HEK293 (cell line): ENCODE data around the gene HOXC11.
A peak's percentile ranks its signal among the peaks of the same experiment; 100 is the strongest.

Experiments used
- EGR2 ChIP-seq: fragments of 450-650 bp; formaldehyde crosslinking; IDR thresholded peaks from 2 replicates; pipeline ENCODE4 v1.5.1; 2016; ENCODE audit warnings: low read depth, missing biosample characterization, missing genetic modification characterization
- SCRT2 ChIP-seq: fragments of 450-650 bp; formaldehyde crosslinking; IDR thresholded peaks from 2 replicates; pipeline ENCODE4 v1.5.1; 2016; ENCODE audit warnings: missing biosample characterization, missing genetic modification characterization
- ZBTB48 ChIP-seq: fragments of 450-650 bp; formaldehyde crosslinking; IDR thresholded peaks from 2 replicates; pipeline ENCODE4 v1.5.1; 2016; ENCODE audit warnings: missing biosample characterization, missing genetic modification characterization
- ZBTB8A ChIP-seq: fragments of 450-650 bp; formaldehyde crosslinking; IDR thresholded peaks from 2 replicates; pipeline ENCODE4 v1.5.1; 2016; ENCODE audit warnings: missing biosample characterization, missing genetic modification characterization
- ZNF19 ChIP-seq: fragments of 450-650 bp; formaldehyde crosslinking; IDR thresholded peaks from 2 replicates; pipeline ENCODE4; 2016; ENCODE audit warnings: missing biosample characterization, missing genetic modification characterization, low read depth
- ZNF324 ChIP-seq: fragments of 450-650 bp; formaldehyde crosslinking; IDR thresholded peaks from 2 replicates; pipeline ENCODE4 v1.5.1; 2016; ENCODE audit warnings: missing biosample characterization, missing genetic modification characterization
- ZNF341 ChIP-seq: fragments of 450-650 bp; formaldehyde crosslinking; IDR thresholded peaks from 2 replicates; pipeline ENCODE4; 2016; ENCODE audit warnings: low read depth, missing biosample characterization, missing genetic modification characterization
- ZNF350 ChIP-seq: fragments of 450-650 bp; formaldehyde crosslinking; IDR thresholded peaks from 2 replicates; pipeline ENCODE4 v1.5.0; 2017; ENCODE audit warnings: missing biosample characterization, mild to moderate bottlenecking, missing genetic modification characterization
- ZNF391 ChIP-seq: fragments of 450-650 bp; formaldehyde crosslinking; IDR thresholded peaks from 2 replicates; pipeline ENCODE4 v1.5.1; 2016; ENCODE audit warnings: low read depth, missing biosample characterization, missing genetic modification characterization, borderline replicate concordance
- ZNF514 ChIP-seq: fragments of 450-650 bp; formaldehyde crosslinking; IDR thresholded peaks from 2 replicates; pipeline ENCODE4 v1.5.1; 2016; ENCODE audit warnings: missing biosample characterization, missing genetic modification characterization
- ZNF529 ChIP-seq: fragments of 450-650 bp; formaldehyde crosslinking; IDR thresholded peaks from 2 replicates; pipeline ENCODE4 v1.5.1; 2017; ENCODE audit warnings: missing genetic modification characterization, missing biosample characterization; ENCODE audit not compliant: insufficient replicate concordance
- ZNF555 ChIP-seq: fragments of 450-650 bp; formaldehyde crosslinking; conservative IDR thresholded peaks from 2 replicates; pipeline ENCODE4 v1.5.1; 2017; ENCODE audit warnings: missing biosample characterization, mild to moderate bottlenecking, missing genetic modification characterization, inconsistent platforms
- ZNF558 ChIP-seq: fragments of 450-650 bp; formaldehyde crosslinking; IDR thresholded peaks from 2 replicates; pipeline ENCODE4 v1.5.1; 2016; ENCODE audit warnings: missing biosample characterization, missing genetic modification characterization
- ZNF610 ChIP-seq: fragments of 450-650 bp; formaldehyde crosslinking; IDR thresholded peaks from 2 replicates; pipeline ENCODE4 v1.5.1; 2016; ENCODE audit warnings: missing biosample characterization, missing genetic modification characterization, borderline replicate concordance
- ZNF654 ChIP-seq: fragments of 450-650 bp; formaldehyde crosslinking; IDR thresholded peaks from 2 replicates; pipeline ENCODE4 v1.5.1; 2016; ENCODE audit warnings: low read depth, missing biosample characterization, missing genetic modification characterization
- ZNF843 ChIP-seq: fragments of 450-650 bp; formaldehyde crosslinking; IDR thresholded peaks from 2 replicates; pipeline ENCODE4 v1.5.1; 2016; ENCODE audit warnings: missing biosample characterization, missing genetic modification characterization
- TF ChIP-seq, protein P1 (sequence below): fragments of 450-650 bp; formaldehyde crosslinking; IDR thresholded peaks from 2 replicates; pipeline ENCODE4 v1.5.1; 2016; ENCODE audit warnings: missing biosample characterization, missing genetic modification characterization, borderline replicate concordance
- TF ChIP-seq, protein P2 (sequence below): fragments of 450-650 bp; formaldehyde crosslinking; IDR thresholded peaks from 2 replicates; pipeline ENCODE4 v1.5.1; 2016; ENCODE audit warnings: missing biosample characterization, missing genetic modification characterization
- TF ChIP-seq, protein P3 (sequence below): fragments of 450-650 bp; formaldehyde crosslinking; IDR thresholded peaks from 2 replicates; pipeline ENCODE4 v1.5.1; 2016; ENCODE audit warnings: missing biosample characterization, missing genetic modification characterization
- TF ChIP-seq, protein P4 (sequence below): fragments of 450-650 bp; formaldehyde crosslinking; IDR thresholded peaks from 2 replicates; pipeline ENCODE4 v1.5.1; 2017; ENCODE audit warnings: missing biosample characterization, missing genetic modification characterization
- TF ChIP-seq, protein P5 (sequence below): fragments of 450-650 bp; IDR thresholded peaks from 2 replicates; pipeline ENCODE4 v1.5.1; 2018; ENCODE audit warnings: missing biosample characterization, missing genetic modification characterization
- TF ChIP-seq, protein P6 (sequence below): fragments of 450-650 bp; formaldehyde crosslinking; IDR thresholded peaks from 2 replicates; pipeline ENCODE4 v1.5.1; 2017; ENCODE audit warnings: missing biosample characterization, missing genetic modification characterization
- TF ChIP-seq, protein P7 (sequence below): fragments of 450-650 bp; formaldehyde crosslinking; IDR thresholded peaks from 2 replicates; pipeline ENCODE4 v1.5.1; 2016; ENCODE audit warnings: missing biosample characterization, missing genetic modification characterization

HOXC11 gene

DNA sequence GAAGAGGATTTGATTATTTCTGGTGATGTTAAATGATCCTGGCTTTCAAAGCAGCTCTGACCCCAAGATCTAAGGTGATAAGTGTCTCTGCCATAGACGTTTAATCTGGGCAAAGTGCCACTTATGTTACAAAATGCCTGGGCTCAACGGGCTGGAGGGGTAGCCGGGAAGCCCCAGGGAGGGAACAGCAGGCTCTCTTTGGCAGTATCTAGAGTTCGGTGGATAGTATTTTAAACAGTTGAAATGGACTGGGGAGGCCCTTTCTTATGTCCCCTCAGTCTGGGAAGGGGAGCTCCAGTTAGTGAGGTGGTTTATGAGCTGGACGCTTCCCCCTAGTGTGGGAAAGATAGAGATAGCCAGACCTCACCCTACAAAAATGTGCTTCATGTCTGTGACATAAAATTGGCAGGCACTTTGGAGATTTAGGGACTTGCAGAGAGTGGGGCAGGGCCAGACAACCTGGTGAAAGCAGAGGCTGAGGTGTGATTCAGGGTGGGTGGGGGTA, 5.5 kb upstream of the HOXC11 start (continued):
- TF ChIP-seq, protein P1, sequence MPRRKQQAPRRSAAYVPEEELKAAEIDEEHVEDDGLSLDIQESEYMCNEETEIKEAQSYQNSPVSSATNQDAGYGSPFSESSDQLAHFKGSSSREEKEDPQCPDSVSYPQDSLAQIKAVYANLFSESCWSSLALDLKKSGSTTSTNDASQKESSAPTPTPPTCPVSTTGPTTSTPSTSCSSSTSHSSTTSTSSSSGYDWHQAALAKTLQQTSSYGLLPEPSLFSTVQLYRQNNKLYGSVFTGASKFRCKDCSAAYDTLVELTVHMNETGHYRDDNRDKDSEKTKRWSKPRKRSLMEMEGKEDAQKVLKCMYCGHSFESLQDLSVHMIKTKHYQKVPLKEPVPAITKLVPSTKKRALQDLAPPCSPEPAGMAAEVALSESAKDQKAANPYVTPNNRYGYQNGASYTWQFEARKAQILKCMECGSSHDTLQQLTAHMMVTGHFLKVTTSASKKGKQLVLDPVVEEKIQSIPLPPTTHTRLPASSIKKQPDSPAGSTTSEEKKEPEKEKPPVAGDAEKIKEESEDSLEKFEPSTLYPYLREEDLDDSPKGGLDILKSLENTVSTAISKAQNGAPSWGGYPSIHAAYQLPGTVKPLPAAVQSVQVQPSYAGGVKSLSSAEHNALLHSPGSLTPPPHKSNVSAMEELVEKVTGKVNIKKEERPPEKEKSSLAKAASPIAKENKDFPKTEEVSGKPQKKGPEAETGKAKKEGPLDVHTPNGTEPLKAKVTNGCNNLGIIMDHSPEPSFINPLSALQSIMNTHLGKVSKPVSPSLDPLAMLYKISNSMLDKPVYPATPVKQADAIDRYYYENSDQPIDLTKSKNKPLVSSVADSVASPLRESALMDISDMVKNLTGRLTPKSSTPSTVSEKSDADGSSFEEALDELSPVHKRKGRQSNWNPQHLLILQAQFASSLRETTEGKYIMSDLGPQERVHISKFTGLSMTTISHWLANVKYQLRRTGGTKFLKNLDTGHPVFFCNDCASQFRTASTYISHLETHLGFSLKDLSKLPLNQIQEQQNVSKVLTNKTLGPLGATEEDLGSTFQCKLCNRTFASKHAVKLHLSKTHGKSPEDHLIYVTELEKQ (tag by site-specific recombination), result no peak
- TF ChIP-seq ZNF19 (tag by site-specific recombination) (no peak), ZNF324 (tag by site-specific recombination) (no peak), ZNF341 (peak; percentile 69), SCRT2 (tag by site-specific recombination) (no peak), ZNF555 (tag by site-specific recombination) (no peak), ZNF391 (tag by site-specific recombination) (peak; percentile 51; the same call in 1 of the 2 replicates), ZBTB8A (tag by site-specific recombination) (peak; percentile 29), ZNF558 (tag by site-specific recombination) (no peak), ZNF654 (tag by site-specific recombination) (no peak), ZNF610 (no peak), EGR2 (tag by site-specific recombination) (no peak), ZNF514 (tag by site-specific recombination) (no peak), ZNF529 (no peak), ZNF843 (tag by site-specific recombination) (no peak), ZBTB48 (tag by site-specific recombination) (peak; percentile 50; the same call in 1 of the 2 replicates), ZNF350 (tag by site-specific recombination) (no peak)
- TF ChIP-seq, protein P2, sequence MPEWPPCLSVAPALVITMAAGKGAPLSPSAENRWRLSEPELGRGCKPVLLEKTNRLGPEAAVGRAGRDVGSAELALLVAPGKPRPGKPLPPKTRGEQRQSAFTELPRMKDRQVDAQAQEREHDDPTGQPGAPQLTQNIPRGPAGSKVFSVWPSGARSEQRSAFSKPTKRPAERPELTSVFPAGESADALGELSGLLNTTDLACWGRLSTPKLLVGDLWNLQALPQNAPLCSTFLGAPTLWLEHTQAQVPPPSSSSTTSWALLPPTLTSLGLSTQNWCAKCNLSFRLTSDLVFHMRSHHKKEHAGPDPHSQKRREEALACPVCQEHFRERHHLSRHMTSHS, result no peak
- TF ChIP-seq, protein P3, sequence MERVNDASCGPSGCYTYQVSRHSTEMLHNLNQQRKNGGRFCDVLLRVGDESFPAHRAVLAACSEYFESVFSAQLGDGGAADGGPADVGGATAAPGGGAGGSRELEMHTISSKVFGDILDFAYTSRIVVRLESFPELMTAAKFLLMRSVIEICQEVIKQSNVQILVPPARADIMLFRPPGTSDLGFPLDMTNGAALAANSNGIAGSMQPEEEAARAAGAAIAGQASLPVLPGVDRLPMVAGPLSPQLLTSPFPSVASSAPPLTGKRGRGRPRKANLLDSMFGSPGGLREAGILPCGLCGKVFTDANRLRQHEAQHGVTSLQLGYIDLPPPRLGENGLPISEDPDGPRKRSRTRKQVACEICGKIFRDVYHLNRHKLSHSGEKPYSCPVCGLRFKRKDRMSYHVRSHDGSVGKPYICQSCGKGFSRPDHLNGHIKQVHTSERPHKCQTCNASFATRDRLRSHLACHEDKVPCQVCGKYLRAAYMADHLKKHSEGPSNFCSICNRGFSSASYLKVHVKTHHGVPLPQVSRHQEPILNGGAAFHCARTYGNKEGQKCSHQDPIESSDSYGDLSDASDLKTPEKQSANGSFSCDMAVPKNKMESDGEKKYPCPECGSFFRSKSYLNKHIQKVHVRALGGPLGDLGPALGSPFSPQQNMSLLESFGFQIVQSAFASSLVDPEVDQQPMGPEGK, result peak; percentile 57
- TF ChIP-seq, protein P4, sequence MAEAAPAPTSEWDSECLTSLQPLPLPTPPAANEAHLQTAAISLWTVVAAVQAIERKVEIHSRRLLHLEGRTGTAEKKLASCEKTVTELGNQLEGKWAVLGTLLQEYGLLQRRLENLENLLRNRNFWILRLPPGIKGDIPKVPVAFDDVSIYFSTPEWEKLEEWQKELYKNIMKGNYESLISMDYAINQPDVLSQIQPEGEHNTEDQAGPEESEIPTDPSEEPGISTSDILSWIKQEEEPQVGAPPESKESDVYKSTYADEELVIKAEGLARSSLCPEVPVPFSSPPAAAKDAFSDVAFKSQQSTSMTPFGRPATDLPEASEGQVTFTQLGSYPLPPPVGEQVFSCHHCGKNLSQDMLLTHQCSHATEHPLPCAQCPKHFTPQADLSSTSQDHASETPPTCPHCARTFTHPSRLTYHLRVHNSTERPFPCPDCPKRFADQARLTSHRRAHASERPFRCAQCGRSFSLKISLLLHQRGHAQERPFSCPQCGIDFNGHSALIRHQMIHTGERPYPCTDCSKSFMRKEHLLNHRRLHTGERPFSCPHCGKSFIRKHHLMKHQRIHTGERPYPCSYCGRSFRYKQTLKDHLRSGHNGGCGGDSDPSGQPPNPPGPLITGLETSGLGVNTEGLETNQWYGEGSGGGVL (tag by site-specific recombination), result peak; percentile 58; the same call in 1 of the 2 replicates
- TF ChIP-seq, protein P5, sequence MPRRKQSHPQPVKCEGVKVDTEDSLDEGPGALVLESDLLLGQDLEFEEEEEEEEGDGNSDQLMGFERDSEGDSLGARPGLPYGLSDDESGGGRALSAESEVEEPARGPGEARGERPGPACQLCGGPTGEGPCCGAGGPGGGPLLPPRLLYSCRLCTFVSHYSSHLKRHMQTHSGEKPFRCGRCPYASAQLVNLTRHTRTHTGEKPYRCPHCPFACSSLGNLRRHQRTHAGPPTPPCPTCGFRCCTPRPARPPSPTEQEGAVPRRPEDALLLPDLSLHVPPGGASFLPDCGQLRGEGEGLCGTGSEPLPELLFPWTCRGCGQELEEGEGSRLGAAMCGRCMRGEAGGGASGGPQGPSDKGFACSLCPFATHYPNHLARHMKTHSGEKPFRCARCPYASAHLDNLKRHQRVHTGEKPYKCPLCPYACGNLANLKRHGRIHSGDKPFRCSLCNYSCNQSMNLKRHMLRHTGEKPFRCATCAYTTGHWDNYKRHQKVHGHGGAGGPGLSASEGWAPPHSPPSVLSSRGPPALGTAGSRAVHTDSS, result no peak
- TF ChIP-seq, protein P6, sequence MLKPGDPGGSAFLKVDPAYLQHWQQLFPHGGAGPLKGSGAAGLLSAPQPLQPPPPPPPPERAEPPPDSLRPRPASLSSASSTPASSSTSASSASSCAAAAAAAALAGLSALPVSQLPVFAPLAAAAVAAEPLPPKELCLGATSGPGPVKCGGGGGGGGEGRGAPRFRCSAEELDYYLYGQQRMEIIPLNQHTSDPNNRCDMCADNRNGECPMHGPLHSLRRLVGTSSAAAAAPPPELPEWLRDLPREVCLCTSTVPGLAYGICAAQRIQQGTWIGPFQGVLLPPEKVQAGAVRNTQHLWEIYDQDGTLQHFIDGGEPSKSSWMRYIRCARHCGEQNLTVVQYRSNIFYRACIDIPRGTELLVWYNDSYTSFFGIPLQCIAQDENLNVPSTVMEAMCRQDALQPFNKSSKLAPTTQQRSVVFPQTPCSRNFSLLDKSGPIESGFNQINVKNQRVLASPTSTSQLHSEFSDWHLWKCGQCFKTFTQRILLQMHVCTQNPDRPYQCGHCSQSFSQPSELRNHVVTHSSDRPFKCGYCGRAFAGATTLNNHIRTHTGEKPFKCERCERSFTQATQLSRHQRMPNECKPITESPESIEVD (tag by site-specific recombination), result no peak
- TF ChIP-seq, protein P7, sequence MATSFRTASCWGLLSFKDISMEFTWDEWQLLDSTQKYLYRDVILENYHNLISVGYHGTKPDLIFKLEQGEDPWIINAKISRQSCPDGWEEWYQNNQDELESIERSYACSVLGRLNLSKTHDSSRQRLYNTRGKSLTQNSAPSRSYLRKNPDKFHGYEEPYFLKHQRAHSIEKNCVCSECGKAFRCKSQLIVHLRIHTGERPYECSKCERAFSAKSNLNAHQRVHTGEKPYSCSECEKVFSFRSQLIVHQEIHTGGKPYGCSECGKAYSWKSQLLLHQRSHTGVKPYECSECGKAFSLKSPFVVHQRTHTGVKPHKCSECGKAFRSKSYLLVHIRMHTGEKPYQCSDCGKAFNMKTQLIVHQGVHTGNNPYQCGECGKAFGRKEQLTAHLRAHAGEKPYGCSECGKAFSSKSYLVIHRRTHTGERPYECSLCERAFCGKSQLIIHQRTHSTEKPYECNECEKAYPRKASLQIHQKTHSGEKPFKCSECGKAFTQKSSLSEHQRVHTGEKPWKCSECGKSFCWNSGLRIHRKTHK (tag by site-specific recombination), result no peak
